Measurements from ENCODE around the gene MAN1A1. TPM values are rescaled to one million over a fixed set of nuclear protein-coding genes. Genes with fewer than 3 reads are reported as not detected.
"Not testable (repeated sequence)": the region's sequence is repeated elsewhere in the genome, so short reads cannot be mapped to it uniquely, and the experiment has no call there.

The MAN1A1 gene
- total and polyA plus RNA-seq, 2 of the 4 experiments (the other 2 are of a cell fraction), result 5.9 to 6.4 TPM

- CTCF ChIA-PET, result interaction anchor here (0.6 kb wide), 2 partner anchors 10 to 400 kb away, joined by 5 to 6 read pairs; no protein-coding TSS in a partner anchor
- H3K27me3 ChIP-seq (ENCODE audit: control insufficient read depth, insufficient read depth, low read length); H3K4me1 ChIP-seq (ENCODE audit: control insufficient read depth, insufficient read depth, low read length); H2BK20ac ChIP-seq (ENCODE audit: low read depth, low read length); H4K20me1 ChIP-seq (ENCODE audit: insufficient read depth, low read length); ATAC-seq (ENCODE audit: low read depth); H3K27ac ChIP-seq (ENCODE audit: insufficient read depth, low read length); H3K4me3 ChIP-seq (ENCODE audit: insufficient read depth, low read depth, low read length); H2BK120ac ChIP-seq (ENCODE audit: low read depth, low read length); dilution Hi-C loops (cut with HindIII; ENCODE audit: low sequenced_read_pairs, unreplicated experiment); BruUV-seq (replicated peaks); H4K91ac ChIP-seq (ENCODE audit: insufficient read depth, low read depth, low read length); DNase-seq; H3K9me3 ChIP-seq (ENCODE audit: control insufficient read depth, insufficient read depth, low read length); H3K14ac ChIP-seq (replicated peaks; ENCODE audit: low read depth, low read length); H3K79me1 ChIP-seq (ENCODE audit: low read depth in 1 of 2, low read length in 2 of 2); H2AK5ac ChIP-seq (ENCODE audit: low read depth, low read length); H2AFZ ChIP-seq (replicated peaks; ENCODE audit: low read length, poor library complexity); H3K9me1 ChIP-seq (ENCODE audit: insufficient read depth, low read length); POLR2A ChIA-PET (ENCODE audit: unreplicated experiment); H3K18ac ChIP-seq (ENCODE audit: low read depth, low read length); H3K23ac ChIP-seq (ENCODE audit: low read depth, low read length); H4K8ac ChIP-seq (ENCODE audit: low read depth in 2 of 2, low read length in 2 of 2); H3K9ac ChIP-seq (ENCODE audit: low read depth, low read length); H2BK15ac ChIP-seq (ENCODE audit: low read depth, low read length); H3K56ac ChIP-seq (ENCODE audit: extremely low read depth, insufficient read depth, low read length); H3K4me2 ChIP-seq (ENCODE audit: low read depth, low read length); H3K36me3 ChIP-seq (ENCODE audit: control insufficient read depth, insufficient read depth, low read length); in situ Hi-C loops (cut with MboI; ENCODE audit: low sequenced_read_pairs); H2AK9ac ChIP-seq (replicated peaks; ENCODE audit: low read depth, low read length, poor library complexity); H2BK5ac ChIP-seq (ENCODE audit: low read depth, low read length, poor library complexity, severe bottlenecking); H3K4ac ChIP-seq (ENCODE audit: low read depth, low read length); H4K5ac ChIP-seq (ENCODE audit: low read depth, low read length): not testable (repeated sequence)
- intact Hi-C loops (cut with micrococcal nuclease), result loop anchor here (10.0 kb wide), 1 partner anchor 459 kb away; no protein-coding TSS in a partner anchor
- WGBS, 2 experiments (ENCODE audit: extremely low coverage in 2 of 2, insufficient read length in 1 of 2), result no CpG with 5 or more reads among the region's 4 CpGs
Observed at GRCh38 chr6:119156082-119156481, 193.5 kb downstream of the MAN1A1 start.
